Keratinocyte (primary cell): Measurements from ENCODE around the gene TBC1D19.

Experiments used
- EZH2 ChIP-seq: IDR thresholded peaks from one replicate; pipeline ENCODE4 v1.6.1; 2012; ENCODE audit warnings: inconsistent platforms, mild to moderate bottlenecking, low read length, moderate library complexity
- TF ChIP-seq, protein P1 (sequence below), 3 experiments: IDR thresholded peaks in 1 of 3; conservative IDR thresholded peaks in 1 of 3; optimal IDR thresholded peaks in 1 of 3; 2 replicates in 2 of 3; 3 replicates in 1 of 3; pipeline versions ENCODE3 to v1.5.1; 2011; ENCODE audit warnings: low read length in 3 of 3, mild to moderate bottlenecking in 3 of 3, moderate library complexity in 2 of 3, control low read depth in 1 of 3, inconsistent platforms in 1 of 3; ENCODE audit not compliant: insufficient read depth in 2 of 3; ENCODE audit errors: extremely low read depth in 1 of 3

- TF ChIP-seq, protein P1, sequence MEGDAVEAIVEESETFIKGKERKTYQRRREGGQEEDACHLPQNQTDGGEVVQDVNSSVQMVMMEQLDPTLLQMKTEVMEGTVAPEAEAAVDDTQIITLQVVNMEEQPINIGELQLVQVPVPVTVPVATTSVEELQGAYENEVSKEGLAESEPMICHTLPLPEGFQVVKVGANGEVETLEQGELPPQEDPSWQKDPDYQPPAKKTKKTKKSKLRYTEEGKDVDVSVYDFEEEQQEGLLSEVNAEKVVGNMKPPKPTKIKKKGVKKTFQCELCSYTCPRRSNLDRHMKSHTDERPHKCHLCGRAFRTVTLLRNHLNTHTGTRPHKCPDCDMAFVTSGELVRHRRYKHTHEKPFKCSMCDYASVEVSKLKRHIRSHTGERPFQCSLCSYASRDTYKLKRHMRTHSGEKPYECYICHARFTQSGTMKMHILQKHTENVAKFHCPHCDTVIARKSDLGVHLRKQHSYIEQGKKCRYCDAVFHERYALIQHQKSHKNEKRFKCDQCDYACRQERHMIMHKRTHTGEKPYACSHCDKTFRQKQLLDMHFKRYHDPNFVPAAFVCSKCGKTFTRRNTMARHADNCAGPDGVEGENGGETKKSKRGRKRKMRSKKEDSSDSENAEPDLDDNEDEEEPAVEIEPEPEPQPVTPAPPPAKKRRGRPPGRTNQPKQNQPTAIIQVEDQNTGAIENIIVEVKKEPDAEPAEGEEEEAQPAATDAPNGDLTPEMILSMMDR (optimal IDR thresholded peaks at IDR 0.05 in 1 of 3, IDR thresholded peaks at IDR 0.05 in 1 of 3, conservative IDR thresholded peaks at IDR 0.05 in 1 of 3; ENCODE audit: extremely low read depth in 1 of 3, insufficient read depth in 2 of 3, low read length in 3 of 3) = no peak
- TF ChIP-seq EZH2 = no peak
These were observed 25.6 kb upstream of the TBC1D19 start for GRCh38 chr4:26558166-26558895.
